BLaER1 treated with 17β-estradiol and CSF1 and Interleukin-3, amounts not matched to agents 10 nM and 100 nM (cell line): Measurements from ENCODE around the gene NOP10.
"Not testable (repeated sequence)": the region's sequence is repeated elsewhere in the genome, so short reads cannot be mapped to it uniquely, and the experiment has no call there.

ENCODE experiments used
- H3K27ac ChIP-seq, 11 experiments: shearing (Covaris generic); formaldehyde crosslinking; 2 replicates each; pipeline ENCODE4 v1.8.1; 2022
- H3K27me3 ChIP-seq, 11 experiments: shearing (Covaris generic); formaldehyde crosslinking; 2 replicates each; pipeline ENCODE4 v1.8.1; 2022
- H3K36me3 ChIP-seq, 11 experiments: shearing (Covaris generic); formaldehyde crosslinking; 2 replicates each; pipeline ENCODE4 v1.8.1; 2022
- H3K4me1 ChIP-seq, 10 experiments: shearing (Covaris generic); formaldehyde crosslinking; 2 replicates each; pipeline ENCODE4 v1.8.1; 2022
- H3K4me2 ChIP-seq, 11 experiments: shearing (Covaris generic); formaldehyde crosslinking; 2 replicates each; pipeline ENCODE4 v1.8.1; 2022
- H3K4me3 ChIP-seq, 10 experiments: shearing (Covaris generic); formaldehyde crosslinking; 2 replicates each; pipeline ENCODE4 v1.8.1; 2022
- H3K9ac ChIP-seq, 11 experiments: shearing (Covaris generic); formaldehyde crosslinking; 2 replicates each; pipeline ENCODE4 v1.8.1; 2022
- H3K9me3 ChIP-seq, 11 experiments: shearing (Covaris generic); formaldehyde crosslinking; replicated peaks in 1 of 11; 2 replicates each; pipeline ENCODE4 v1.8.1; 2022
- H4K20me1 ChIP-seq, 11 experiments: shearing (Covaris generic); formaldehyde crosslinking; 2 replicates each; pipeline ENCODE4 v1.8.1; 2022
- Cebpa-rat ChIP-seq, 11 experiments: shearing (Covaris generic); IDR thresholded peaks; 2 replicates each; pipeline ENCODE4 v1.8.1; 2022

The NOP10 gene

GRCh38 chr15:34342737-34343575 lies at the start of gene NOP10, which contains the start of gene NUTM1:
NOP10 (minus strand) TSS chr15:34343136; CDS start chr15:34343073, 63 bp downstream.
NUTM1 (plus strand) TSS chr15:34343315; CDS start chr15:34343697, 382 bp downstream.
- peak within 1 kb of the TSS; percentile 68 to 94 (median 90) for H3K27ac ChIP-seq
- peaks cover 21 to 37% (median 33%) of the 10 kb centered on the region in 11 experiments for H3K36me3 ChIP-seq
- H3K9me3 ChIP-seq: peaks cover 0 to 10% (median 0%) of the 10 kb centered on the region in 11 experiments; a peak in 6 of 22 replicates
- peak within 1 kb of the TSS; percentile 69 to 99 (median 95) for H3K4me2 ChIP-seq
- peak within 1 kb of the TSS; percentile 77 to 100 (median 88) for H3K4me3 ChIP-seq
- peaks cover 0 to 15% (median 0%) of the 10 kb centered on the region in 11 experiments; a peak in 5 of 22 replicates for H4K20me1 ChIP-seq
- TF ChIP-seq Cebpa-rat (IDR thresholded peaks at IDR 0.05): no peak
- H3K27me3 ChIP-seq: no peaks in the 10 kb centered on the region
- peak within 1 kb of the TSS; percentile 81 to 95 (median 91) for H3K9ac ChIP-seq
- peaks cover 40 to 43% (median 41%) of the 10 kb centered on the region in 10 experiments for H3K4me1 ChIP-seq

- H3K36me3 ChIP-seq, H3K4me1 ChIP-seq, H3K27ac ChIP-seq, H3K4me3 ChIP-seq, H3K9ac ChIP-seq, H3K27me3 ChIP-seq, H3K9me3 ChIP-seq, H3K4me2 ChIP-seq, H4K20me1 ChIP-seq: not testable (repeated sequence)
Measured at GRCh38 chr15:34389594-34390086, 46.7 kb upstream of the NOP10 start.

- not testable (repeated sequence) for H3K4me3 ChIP-seq, H4K20me1 ChIP-seq, H3K36me3 ChIP-seq, H3K9ac ChIP-seq, H3K4me1 ChIP-seq, H3K9me3 ChIP-seq, H3K4me2 ChIP-seq, H3K27ac ChIP-seq, H3K27me3 ChIP-seq
Measured at GRCh38 chr15:34381829-34382521, 39.0 kb upstream of the NOP10 start.

- not testable (repeated sequence) for H3K4me1 ChIP-seq, H4K20me1 ChIP-seq, H3K4me3 ChIP-seq, H3K36me3 ChIP-seq, H3K9me3 ChIP-seq, H3K27ac ChIP-seq, H3K27me3 ChIP-seq, H3K4me2 ChIP-seq, H3K9ac ChIP-seq
Measured at GRCh38 chr15:34380491-34380890, 37.6 kb upstream of the NOP10 start.

GRCh38 chr15:34376856-34377255 lies 33.9 kb upstream of the NOP10 start:
- no peaks in the 10 kb centered on the region for H4K20me1 ChIP-seq
- H3K9ac ChIP-seq: no peak overlapping the region
- no peaks in the 10 kb centered on the region for H3K9me3 ChIP-seq
- H3K27ac ChIP-seq: no peak overlapping the region
- H3K36me3 ChIP-seq: peaks cover 0 to 10% (median 0%) of the 10 kb centered on the region in 11 experiments; a peak in 2 of 22 replicates
- TF ChIP-seq Cebpa-rat (IDR thresholded peaks at IDR 0.05): no peak
- no peak overlapping the region for H3K4me3 ChIP-seq
- no peaks in the 10 kb centered on the region for H3K4me1 ChIP-seq
- no peaks in the 10 kb centered on the region for H3K27me3 ChIP-seq
- no peak overlapping the region for H3K4me2 ChIP-seq

- H3K9ac ChIP-seq, H3K36me3 ChIP-seq, H3K9me3 ChIP-seq, H3K27ac ChIP-seq, H3K4me1 ChIP-seq, H3K4me3 ChIP-seq, H3K4me2 ChIP-seq, H4K20me1 ChIP-seq, H3K27me3 ChIP-seq: not testable (repeated sequence)
Measured at GRCh38 chr15:34375541-34375940, 32.6 kb upstream of the NOP10 start.

- no peak overlapping the region for H3K27ac ChIP-seq
- no peak overlapping the region for H3K4me3 ChIP-seq
- TF ChIP-seq Cebpa-rat (IDR thresholded peaks at IDR 0.05): no peak
- H4K20me1 ChIP-seq: no peaks in the 10 kb centered on the region
- no peaks in the 10 kb centered on the region; a peak in 1 of 22 replicates for H3K9me3 ChIP-seq
- no peaks in the 10 kb centered on the region for H3K27me3 ChIP-seq
- no peak overlapping the region for H3K4me2 ChIP-seq
- H3K9ac ChIP-seq: no peak overlapping the region
- peaks cover 0 to 9% (median 8%) of the 10 kb centered on the region in 10 experiments; a peak in 12 of 20 replicates for H3K4me1 ChIP-seq
- peaks cover 0 to 10% (median 0%) of the 10 kb centered on the region in 11 experiments; a peak in 2 of 22 replicates for H3K36me3 ChIP-seq
Measured at GRCh38 chr15:34374816-34375215, 31.9 kb upstream of the NOP10 start.

GRCh38 chr15:34373951-34374350 lies 31.0 kb upstream of the NOP10 start:
- H3K9ac ChIP-seq: no peak overlapping the region
- no peak for TF ChIP-seq Cebpa-rat (IDR thresholded peaks at IDR 0.05)
- no peak overlapping the region for H3K4me2 ChIP-seq
- H3K9me3 ChIP-seq: no peaks in the 10 kb centered on the region; a peak in 1 of 22 replicates
- H3K27ac ChIP-seq: no peak overlapping the region
- H3K4me3 ChIP-seq: no peak overlapping the region
- H3K4me1 ChIP-seq: peaks cover 0 to 18% (median 13%) of the 10 kb centered on the region in 10 experiments; a peak in 16 of 20 replicates
- H3K36me3 ChIP-seq: peaks cover 0 to 10% (median 0%) of the 10 kb centered on the region in 11 experiments; a peak in 2 of 22 replicates
- H3K27me3 ChIP-seq: no peaks in the 10 kb centered on the region
- H4K20me1 ChIP-seq: no peaks in the 10 kb centered on the region

- peaks cover 0 to 10% (median 0%) of the 10 kb centered on the region in 11 experiments; a peak in 2 of 22 replicates for H3K36me3 ChIP-seq
- H3K9me3 ChIP-seq: no peaks in the 10 kb centered on the region; a peak in 1 of 22 replicates
- H3K4me1 ChIP-seq: peaks cover 16 to 34% (median 30%) of the 10 kb centered on the region in 10 experiments
- peak overlapping the region in 6 of 11 experiments; percentile 4 to 45 (median 20); a peak in 8 of 22 replicates for H3K4me2 ChIP-seq
- H3K27me3 ChIP-seq: no peaks in the 10 kb centered on the region
- no peak overlapping the region for H3K9ac ChIP-seq
- TF ChIP-seq Cebpa-rat (IDR thresholded peaks at IDR 0.05): no peak
- H3K27ac ChIP-seq: no peak overlapping the region
- peaks cover 0 to 7% (median 6%) of the 10 kb centered on the region in 11 experiments; a peak in 15 of 22 replicates for H4K20me1 ChIP-seq
- no peak overlapping the region for H3K4me3 ChIP-seq
Measured at GRCh38 chr15:34370643-34371042, 27.7 kb upstream of the NOP10 start.
